Measurements from ENCODE around the gene NLE1.
"Not testable (repeated sequence)": the region's sequence is repeated elsewhere in the genome, so short reads cannot be mapped to it uniquely, and the experiment has no call there.

The NLE1 gene

DNA sequence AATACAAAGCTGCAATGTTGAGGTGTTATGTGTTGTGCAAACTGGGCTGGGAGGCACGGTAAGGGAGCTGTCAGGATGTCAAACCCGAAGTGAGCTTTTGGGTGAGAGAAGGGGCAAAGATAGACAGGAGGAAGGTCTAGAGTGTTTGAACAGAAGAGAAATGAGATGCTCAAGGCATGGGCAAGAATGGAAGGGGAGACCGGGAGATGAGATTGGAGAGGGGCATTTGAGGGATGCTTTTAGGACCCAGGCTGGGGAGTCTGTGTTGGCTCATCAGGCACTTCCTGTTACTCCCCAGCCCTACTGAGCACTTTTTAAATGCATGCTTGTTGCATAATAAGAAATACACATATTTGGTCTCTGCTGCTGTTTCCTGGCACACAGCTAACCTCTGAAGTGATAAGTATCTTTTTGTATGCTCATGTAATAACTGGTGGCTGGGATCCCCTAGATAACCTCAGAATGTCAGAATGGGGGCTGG is 19.2 kb upstream of the NLE1 start:
- DNase-seq = no peak

DNA sequence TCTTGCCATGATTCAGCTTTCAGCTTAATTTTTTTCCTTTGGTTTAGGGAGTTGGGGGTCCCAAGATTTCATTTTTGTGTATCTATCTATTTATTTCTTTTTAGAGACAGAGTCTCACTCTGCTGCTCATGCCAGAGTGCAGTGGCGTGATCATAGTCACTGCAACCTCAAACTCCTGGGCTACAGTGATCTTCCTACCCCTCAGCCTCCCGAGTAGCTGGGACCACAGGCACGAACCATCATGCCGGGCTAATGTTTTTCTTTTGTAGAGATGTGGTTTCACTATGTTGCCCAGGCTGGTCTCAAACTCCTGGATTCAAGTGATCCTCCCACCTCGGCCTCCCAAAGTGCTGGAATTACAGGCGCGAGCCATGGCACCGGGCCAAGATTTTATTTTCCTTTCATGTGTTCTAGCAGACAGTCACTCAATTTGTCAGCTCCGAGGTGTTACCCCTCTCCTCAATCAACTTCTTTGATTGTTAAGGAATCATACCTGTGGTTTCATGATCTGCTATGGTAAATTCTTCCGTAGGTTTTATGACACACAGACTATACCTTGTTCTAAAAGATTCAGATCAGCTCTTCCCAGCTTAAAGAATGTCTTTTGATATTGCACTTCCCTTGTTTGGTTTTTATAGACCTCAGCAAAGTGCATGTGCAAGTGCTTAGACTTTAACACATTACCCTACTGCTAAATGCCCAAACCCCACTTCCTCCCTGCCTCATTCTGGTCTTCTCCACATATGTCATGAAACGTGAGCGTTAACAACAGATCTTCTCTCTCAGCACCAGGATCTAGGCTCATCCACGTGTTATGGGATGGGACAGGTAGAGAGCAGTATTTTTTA is 18.5 kb upstream of the NLE1 start:
- DNase-seq = no peak

DNA sequence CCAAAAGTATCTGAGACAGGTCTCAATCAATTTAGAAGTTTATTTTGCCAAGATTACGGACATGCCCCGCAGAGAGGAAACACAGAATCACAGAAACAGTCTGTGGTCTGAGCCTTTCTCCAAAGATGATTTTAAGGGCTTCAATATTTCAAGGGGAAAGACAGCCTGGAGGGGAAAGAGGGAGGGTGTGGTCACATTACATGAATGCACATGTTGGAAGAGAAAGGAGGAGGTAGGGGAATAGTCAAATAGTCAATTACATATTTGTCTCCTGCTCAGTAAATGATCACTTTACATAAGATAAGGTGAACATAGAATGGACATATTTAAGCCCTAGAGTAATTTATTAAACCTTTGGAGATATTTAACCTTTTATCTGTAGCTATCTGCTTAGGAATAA is 17.8 kb upstream of the NLE1 start:
- no peak for DNase-seq

DNA sequence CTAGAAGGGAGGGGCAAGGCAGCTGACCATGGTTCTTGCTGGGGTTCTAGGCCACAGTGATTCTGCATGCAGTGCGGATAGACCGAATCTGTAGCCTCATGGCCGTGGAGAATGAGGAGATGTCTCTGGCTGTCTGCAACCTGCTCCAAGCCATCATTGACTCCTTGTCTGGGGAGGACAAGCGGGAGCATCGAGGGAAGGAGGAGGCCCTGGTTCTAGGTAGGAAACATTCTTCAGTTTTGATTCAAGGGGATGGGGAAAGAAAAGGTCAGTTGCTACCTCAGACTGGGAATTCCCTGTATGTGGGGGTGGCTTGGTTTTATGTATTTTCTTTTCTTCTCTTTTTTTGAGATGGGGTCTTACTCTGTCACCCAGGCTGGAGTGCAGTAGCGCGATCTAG is 13.1 kb upstream of the NLE1 start:
- DNase-seq = no peak

DNA sequence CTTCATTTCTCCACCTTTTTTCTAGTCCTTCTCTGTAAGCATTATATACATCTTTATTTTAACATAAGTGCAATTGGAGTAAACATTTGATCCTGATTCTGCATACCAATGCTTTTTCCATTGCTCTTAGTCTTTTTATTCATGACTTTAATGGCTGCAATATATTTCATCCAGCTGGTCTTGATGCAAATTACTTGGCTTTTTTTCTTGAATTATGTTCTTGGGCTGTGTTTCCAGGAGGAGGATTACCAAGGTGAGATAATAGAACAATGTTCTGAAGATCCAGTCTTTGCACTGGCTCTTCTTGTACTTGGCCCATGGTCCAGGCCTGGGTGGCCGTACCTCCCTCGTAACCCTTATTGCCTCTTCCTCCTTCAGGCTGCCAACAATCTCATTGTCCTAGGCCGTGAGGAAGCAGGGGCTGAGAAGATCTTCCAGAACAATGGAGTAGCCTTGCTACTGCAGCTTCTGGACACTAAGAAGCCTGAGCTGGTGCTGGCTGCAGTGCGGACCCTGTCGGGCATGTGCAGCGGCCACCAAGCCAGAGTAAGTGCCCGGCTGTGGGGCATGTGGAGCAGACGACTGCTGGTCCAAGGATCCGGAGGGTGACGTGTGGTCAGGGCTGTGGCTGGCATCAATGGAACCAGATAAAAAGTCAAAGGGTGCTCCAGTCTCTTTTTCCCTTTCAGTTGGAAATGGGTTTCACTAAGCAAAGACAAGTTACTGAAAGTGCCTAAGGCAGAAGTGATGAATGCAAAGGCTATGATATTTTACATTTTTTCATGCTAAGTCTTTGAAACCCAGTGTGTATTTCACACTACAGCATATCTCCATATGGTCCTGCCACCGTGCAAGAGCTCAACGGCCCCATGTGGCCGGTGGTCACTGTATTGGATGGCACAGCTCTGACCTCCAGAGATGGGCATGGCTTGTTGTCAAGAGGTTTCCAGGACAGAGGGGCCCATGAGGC is 12.4 kb upstream of the NLE1 start:
- no peak for DNase-seq

DNA sequence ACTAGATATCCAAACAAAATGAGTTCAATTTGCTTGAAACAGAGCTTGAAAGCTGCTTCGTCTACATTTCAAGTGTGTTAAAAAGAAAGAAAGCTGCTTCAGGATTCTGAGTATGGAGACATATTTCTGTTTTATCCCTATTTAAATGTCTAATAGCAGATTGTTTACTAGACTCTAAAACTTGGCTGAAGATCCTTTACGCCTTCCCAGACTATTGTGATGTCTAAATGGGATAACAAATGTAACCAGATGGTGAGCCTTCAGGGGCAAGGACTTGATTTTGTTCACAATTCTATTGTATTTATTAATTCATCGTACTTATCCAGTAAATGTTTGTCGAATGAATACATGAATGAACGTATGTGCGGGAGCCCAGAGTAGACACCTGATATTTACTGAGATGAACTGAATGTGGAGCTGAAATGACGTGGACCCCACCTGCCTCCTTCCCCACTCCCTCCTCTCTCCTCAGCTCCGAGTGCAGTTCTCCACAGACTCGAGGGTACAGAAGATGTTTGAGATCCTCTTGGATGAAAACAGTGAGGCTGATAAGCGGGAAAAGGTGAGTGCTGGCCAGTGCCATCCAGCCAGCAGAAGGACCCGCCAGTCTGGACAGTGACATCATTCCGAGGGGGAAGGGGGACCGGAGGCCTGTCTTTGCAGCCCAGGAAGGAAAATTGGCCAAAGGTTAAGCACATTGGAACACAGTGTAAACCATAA is 10.5 kb upstream of the NLE1 start:
- no peak for DNase-seq

DNA sequence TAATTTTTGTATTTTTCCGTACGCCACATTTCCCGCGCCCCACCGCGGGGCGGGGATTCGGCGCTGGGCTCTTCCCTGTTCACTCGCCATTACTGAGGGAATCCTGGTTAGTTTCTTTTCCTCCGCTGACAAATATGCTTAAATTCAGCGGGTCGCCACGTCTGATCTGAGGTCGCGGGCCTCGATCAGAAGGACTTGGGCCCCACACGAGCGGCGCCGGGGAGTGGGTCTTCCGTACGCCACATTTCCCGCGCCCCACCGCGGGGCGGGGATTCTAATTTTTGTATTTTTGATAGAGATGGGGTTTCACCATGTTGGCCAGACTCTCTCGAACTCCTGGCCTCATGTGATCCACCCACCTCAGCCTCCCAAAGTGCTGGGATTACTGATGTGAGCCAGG is 9.0 kb upstream of the NLE1 start:
- DNase-seq = not testable (repeated sequence)

DNA sequence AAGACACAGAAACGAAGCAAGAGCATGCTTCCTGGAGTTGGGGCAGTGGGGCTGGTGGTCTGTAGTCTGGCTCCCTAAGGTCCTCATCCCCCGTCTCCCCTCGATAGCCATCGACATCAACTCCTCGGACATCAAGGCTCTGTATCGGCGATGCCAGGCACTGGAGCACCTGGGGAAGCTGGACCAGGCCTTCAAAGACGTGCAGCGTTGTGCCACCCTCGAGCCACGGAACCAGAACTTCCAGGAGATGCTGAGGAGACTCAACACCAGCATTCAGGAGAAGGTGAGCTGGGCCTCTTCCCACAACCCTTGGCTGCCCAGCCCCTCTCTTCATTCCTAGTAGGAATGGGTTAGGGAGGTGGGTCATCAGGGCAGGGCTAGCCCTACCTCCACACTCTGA is 7.8 kb upstream of the NLE1 start:
- no peak for DNase-seq

DNA sequence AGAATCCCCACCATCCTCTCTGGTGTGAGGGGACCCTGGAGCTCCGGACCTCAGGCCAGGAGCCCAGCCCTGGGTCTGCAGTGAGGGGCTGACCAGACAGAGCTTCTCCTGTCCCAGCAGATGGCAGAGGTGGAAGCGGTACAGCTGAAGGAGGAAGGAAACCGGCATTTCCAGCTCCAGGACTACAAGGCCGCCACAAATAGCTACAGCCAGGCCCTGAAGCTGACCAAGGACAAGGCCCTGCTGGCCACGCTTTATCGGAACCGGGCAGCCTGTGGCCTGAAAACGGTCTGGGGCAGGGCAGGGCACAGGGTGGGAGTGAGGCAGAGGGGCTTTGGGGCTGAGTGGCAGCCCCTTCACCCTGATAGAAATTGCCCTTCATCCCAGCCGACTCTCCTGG is 6.0 kb upstream of the NLE1 start:
- no peak for DNase-seq

DNA sequence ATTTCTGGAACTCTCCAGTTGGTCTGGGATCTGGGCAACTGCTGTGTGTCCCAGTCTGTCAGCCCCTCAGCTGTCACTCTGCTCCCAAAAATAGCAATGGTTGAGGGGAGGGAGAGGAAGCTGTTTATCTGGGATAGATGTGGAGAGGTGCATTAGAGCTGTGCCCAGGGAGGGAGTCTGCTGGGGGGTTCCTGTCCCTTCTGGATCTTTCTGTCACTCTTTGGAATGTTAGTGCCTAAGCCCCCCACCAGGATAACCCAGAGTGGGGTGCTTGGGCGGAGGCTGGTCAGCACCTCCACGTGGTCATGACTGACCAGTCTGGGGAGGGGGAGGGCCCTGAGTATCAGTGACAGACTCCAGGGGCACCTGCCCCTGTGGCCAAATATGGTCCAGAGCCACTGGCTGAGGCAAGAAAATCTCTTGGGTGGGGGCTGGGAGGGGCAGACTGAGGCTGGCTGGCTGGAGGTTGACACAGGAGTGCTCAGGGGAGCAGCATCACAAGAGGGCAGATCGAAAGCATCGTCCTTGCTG is 5.3 kb upstream of the NLE1 start, which contains the start of gene UNC45B:
Gene UNC45B, plus strand, starts transcription at position 443 of the 531 bp plus-strand sequence. CDS start 447 bp downstream, outside the sequence.
- no peak for DNase-seq

DNA sequence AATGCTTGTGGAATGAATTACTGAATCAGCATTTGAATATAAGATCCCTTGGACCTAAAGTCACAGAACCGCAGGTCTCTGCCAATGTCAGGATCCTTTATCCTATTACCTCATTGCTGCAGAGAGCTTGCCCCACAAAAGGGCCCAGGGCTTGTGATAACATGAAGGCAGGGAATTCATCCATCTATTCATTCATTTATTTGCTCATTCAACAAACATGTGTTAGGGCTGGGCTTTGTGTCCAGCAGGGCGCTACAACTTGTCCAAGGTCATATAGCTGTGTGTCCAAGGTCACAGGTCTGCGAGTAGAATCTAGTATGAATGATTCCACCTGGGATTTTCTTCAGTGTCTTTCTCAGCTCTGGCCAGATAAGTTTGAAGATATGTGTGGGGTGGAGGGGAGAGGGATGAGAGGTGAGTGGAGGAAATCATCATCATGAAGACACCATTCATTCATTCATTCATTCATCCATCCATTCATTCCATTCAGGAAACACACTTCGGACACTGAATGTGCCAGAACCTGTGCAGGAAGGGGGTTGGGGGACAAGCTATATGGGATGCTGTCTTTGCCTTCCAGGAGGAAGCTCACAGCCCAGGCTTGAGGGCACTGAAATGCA is 4.2 kb upstream of the NLE1 start:
- DNase-seq = no peak

DNA sequence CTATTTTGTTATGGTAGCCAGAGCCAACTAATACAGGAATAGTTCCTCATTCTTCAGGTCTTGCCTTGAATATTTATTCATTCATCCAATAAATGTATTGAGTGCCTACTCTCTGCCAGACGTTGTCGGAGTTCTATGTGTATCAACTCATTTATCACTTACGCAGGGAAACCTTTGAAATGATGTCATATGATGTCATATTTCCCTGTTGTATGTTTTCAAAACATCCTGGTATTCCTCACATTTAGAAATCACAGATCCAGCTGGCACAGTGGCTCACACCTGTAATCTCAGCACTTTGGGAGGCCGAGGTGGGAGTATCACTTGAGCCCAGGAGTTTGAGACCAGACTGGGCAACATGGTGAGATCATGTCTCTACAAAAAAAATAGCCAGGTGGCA is 2.7 kb upstream of the NLE1 start:
- no peak for DNase-seq

DNA sequence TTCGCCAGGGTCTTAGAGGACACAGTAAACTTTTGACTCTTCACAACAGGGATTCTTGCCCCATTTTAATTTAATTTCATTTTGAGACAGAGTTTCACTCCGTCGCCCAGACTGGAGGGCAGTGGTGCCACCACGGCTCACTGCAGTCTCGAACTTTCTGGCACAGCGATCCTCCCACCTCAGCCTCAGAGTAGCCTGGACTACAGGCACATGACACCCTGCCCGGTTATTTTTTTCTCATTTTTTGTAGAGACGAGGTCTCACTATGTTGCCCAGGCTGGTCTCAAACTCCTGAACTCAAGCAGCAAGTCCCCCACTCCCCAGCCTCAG is 329 bp upstream of the NLE1 start:
- DNase-seq = no peak

DNA sequence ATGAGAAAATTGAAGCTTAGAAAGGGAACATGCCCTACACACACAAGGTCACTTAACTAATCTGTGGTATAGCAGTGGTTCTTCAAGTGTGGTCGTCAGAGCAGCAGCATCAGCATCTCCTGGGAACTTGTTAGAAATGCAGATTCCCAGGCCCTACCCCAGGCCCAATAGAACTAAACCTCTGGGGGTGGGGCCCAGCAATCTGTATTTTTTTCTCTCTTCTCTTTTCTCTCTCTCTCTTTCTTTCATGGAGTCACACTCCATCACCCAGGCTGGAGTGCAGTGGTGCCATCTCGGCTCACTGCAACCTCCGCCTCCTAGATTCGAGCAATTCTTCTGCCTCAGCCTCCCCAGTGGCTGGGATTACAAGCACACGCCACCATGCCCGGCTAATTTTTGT is 3.9 kb downstream of the NLE1 start:
- DNase-seq = no peak

DNA sequence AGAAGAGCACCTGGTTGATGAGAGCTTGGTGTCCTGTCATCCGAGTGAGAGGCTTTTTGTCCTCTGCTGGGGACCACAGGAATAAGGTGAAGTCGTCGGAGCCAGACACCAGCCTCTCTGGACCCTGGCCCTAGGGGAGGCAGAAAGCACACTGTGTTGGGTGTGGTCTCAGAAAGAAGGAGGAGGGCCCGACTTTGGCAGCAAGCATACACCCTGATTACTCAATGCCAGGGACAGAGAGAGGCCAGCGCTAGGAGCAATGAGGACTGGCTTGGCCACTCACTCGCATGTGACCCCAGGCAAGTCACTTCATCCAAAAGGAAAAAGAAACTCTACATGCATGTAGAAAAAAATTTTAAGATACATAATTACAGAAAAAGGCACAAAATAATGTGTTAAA is 6.8 kb downstream of the NLE1 start:
- DNase-seq = no peak

DNA sequence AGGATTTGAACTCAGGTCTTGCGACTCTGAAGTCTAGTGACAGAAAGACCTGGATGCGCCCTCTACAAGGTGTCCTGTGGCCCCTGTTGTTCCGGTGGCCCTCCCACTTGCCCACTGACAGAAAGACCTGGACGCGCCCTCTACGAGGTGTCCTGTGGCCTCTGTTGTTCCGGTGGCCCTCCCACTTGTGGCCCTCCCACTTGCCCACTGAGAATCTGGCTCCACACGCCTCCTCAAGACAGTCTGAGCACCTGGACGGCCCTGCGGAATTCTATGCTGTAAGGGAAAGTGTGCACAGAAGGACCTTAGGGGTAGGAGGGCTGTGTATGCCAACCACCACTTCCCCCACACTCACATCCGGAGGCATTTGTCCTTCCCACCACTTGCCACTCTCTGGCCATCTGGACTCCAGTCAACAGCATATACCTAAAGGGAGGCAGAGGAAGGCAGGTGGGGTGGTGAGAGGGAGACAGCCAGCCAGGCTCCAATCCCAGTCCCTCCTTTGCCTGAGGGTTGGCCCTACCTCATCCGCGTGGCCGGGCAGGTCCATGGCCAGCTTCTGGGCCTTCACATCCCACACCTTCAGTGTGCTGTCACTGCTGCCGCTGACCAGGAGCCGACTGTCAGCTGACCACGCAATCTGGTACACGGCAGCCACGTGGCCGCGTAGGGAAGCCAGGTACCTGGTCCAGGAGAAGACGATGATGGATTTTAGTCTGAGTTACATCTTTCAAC is 9.1 kb downstream of the NLE1 start:
- DNase-seq = no peak

DNA sequence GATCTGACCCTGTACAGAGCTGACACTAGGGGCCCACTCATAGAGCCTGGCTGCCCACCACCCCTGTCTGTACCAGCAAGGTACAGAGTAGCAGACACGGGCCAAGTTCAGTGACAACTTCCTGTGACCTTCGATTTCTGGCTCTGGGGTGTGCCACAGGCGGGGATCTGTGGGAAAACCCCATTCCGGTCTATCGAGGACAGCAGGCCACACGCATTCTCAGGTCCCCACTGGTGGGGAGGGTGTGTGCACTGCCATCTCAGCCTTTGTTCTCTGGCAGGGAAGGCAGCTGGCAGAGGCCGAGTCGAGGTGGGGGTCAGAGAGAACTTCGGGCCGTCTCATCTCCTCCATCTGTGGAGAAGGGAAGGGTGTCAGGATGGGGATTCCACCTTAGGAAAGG is 10.0 kb downstream of the NLE1 start:
- no peak for DNase-seq

DNA sequence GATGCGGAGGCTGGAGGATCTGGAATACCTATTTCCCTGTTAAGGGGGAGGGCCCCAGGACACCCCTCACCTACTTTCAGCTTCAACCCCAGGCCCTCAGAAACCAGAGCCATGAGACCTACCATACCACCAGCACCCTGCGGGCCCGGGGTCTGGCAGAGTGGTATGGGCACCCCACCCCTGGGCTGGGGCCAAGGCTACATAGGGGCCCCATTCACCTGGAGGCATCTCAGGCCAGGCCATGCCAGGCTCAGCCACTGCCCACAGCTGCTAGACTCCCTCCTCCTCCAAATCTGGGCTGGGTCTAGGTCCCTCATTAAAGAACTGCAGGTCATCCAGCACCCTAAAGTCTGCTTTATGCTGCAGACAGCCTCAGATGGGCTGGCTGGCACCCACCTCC is 11.7 kb downstream of the NLE1 start:
- no peak for DNase-seq

DNA sequence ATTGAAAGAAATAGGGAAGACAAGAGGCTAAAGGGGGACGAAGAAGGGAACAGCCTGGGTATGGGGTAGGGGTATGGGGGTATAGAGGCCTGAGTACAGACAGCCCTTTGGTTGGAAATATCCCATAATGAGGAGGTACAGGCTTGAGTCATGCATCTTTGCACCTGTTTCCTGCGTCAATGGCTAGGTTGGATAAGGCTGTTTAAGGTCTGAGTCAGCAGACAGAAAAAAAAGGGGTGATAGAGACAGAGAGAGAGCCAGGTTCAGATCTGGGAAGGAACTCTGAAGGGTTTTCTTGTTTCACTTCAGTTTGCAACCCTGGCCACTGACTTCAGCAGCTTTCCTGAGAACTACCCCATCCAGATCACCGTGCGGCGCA is 12.1 kb downstream of the NLE1 start:
- no peak for DNase-seq

DNA sequence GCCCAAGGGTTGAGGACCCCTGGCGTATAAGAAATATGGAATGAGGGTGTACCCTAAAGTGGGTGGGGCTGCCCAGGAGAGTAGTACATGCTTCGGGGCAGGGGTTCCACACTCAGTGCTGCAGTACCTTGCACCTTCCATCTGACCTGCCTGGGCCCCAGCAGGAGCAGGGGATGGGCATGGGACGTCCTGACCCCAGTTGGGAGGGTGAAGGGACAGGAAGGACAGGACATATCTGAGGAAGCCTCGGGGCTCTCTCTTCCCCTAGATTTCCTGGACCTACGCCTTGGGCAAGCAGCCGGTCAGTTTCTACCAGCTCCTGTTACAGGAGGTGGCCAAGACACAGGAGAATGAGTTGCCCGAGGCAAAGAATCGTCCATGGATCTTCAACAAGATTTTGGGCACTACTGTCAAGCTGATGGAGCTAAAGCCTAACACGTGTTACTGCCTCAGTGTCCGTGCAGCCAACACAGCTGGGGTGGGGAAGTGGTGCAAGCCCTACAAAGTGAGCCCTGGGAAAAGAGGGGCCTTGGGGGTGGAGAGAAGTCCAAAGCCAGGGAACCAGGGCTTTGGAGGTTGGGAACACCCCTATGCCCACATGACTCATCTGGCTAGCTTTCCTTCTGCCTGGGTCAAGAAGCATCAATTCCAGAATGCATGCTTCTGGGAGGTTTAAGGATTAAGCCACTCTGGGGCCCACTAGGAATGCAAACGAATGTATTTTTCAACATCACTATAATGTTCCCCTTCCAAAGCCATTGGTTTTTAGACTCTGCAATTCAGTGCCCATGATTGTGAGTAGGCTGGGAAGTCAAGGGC is 12.7 kb downstream of the NLE1 start:
- no peak for DNase-seq

Measured in NCI-H1092 (cell line).